ENCODE results near the gene NFKBIE.

NFKBIE gene

GRCh38 chr6:44297063-44298038, 32.0 kb upstream of the NFKBIE start:
- DNase-seq: peak; percentile 47

DNA sequence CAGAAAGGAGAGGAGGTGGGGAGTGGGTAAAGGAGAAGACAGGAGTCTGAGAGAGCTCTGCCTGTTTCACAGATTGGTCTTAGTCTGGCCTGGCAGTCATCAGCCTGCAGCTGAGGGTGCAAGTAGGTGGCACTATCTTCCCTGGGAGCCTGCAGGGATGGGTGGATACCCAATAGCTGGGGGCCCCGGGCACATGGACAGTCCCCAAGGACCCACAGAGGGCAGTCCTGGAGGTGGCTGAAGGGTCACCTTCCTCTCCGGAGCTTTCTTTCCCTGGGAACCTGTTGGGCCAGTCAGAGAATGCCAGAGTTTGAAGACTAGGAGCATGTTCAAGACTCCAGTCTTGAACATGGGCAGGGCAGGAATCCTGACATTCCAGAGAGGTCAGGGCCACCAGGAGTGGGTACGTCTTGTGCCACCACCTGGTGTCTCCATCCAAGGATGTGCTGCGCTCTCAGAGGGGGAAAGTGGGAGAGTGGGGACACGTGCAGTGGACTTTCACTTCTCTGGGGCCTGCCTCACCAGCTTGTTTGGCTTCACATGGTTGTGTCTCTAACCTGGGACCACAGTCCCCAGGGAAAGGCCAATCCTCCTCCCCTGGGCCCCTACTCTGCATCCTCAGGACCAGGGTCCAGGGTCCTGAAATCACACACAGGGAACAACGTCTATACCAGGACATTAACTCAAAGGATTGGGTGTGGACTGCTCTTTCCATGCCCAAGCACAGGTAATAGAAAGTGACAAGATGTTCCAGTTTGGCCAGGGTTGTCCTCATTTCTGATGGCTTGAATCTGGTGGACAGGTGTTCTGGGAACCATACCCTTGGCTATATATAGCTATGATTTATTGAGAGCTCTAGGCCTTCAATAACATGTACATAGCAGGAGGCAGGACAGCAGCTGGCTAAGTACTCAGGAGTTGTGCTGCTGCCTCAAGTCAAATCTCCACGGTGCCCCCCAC, 29.8 kb upstream of the NFKBIE start:
- no peak for DNase-seq

- no peak for DNase-seq
These were observed 27.5 kb upstream of the NFKBIE start for GRCh38 chr6:44292661-44293365.

- DNase-seq: no peak
These were observed 26.5 kb upstream of the NFKBIE start for GRCh38 chr6:44291841-44292240.

DNA sequence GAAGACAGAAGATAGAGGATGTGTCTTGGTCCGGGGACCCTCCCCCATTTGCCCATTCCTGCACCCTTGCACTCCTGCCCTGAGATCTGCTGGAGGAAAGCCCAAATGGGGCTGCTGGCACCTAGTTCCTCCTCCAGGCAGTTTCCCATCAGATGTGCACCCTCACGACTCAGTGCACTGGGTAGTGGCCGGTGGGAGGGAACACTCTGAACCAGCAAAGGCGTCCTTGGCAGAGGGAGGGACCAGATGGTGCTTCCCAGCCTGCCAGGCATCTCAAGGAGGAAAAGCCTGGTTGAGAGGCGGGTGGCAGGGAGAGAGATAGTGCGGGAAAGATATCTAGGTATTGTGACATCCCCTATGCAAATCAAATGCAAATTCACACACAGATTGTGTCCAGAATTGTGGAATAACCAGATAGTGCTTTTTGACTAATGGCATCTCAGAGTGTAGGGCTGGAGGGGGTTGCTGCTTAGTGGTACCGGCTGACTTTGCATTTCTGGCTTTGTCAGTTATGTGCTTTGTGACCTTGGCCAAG, 24.4 kb upstream of the NFKBIE start:
- DNase-seq: no peak

DNA sequence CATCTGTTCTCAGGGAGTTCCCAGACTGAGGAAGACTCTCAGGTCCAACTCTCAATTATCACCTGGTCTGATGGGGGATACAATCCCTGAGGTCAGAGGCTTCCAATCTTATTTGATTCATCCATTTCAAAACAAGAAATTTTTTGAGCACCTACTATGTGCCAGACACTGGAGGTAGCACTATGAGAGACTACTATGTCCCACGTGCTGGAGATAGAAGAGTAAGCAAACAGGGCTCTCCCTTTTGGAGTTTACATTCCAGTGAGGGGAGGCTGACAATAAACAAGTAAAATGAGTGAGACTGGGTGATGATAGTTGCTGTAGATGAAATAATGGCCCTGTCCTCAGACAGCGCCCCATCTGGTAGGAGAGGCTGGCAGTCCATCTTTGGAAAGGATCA, 21.4 kb upstream of the NFKBIE start:
- no peak for DNase-seq

- DNase-seq: no peak
These were observed 20.9 kb upstream of the NFKBIE start for GRCh38 chr6:44286285-44286565.

- DNase-seq: no peak
These were observed 20.4 kb upstream of the NFKBIE start for GRCh38 chr6:44285552-44286284.

GRCh38 chr6:44284867-44285266, 19.5 kb upstream of the NFKBIE start:
- DNase-seq: no peak

- DNase-seq: no peak
These were observed 18.8 kb upstream of the NFKBIE start for GRCh38 chr6:44284121-44284520.

DNA sequence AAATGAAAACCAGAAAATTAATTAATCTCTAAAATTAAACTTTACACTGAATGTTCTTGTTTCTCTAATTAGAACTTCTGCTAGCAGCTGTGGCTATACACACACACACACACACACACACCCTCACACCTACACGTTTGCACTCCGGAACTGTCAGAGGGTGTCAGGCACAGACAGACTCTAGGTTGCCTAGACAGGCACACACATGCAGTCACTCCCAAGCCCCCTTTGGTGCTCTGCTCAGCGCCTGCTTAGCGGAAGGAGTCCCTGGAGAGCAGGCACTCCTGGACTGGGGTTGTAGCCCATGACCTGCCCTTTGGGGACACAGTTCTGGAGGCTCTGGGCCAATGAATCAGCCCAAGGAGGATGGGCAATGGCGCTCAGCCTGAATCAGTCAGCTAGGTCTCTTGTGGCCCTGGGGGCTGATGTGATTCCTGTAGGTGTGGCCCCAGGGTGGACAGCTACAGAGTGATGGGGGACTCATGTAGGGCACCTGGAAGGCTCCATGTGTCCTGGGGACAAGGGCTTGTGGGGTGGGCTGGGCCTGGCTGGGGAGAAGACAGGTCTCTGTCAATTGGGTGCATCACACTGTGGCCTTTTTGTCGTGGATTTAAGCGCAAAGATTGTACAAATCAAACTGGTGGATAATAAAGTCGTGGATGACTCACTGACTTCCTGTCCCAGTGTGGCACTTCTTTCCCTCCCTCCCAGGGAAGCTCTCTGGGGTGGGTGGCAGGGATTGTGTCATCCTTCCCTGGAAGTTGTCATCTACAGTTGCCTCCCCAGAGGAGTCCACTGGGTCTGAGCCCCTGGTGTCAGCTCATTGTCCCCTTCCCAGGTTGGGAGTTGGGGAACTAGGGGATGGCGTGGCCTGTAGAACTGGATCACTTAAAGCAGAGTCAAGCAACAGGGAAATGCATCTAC, 13.7 kb upstream of the NFKBIE start:
- DNase-seq: no peak

DNA sequence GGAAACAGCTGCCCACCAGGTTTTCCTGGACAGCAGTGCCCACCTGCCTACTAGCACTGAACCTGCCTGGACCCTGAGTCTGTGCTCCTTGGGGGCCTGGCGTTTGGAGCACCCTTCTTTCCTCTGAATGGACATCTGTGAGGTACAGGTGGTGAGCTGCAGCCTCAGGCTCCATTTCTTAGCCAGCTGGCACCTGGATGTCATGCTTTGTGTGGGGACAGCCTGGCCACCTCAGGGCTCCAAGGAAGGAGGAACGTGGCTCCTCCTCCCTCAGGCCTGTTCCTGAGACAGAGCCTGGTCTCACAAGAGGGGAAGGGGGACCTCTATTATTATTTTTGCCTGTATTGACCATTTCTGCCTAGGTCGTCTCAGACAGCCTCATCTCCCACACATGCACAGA, 13.0 kb upstream of the NFKBIE start:
- no peak for DNase-seq

GRCh38 chr6:44277763-44278162, 12.4 kb upstream of the NFKBIE start:
- DNase-seq: no peak

- DNase-seq: no peak
These were observed 11.6 kb upstream of the NFKBIE start for GRCh38 chr6:44276667-44277640.

DNA sequence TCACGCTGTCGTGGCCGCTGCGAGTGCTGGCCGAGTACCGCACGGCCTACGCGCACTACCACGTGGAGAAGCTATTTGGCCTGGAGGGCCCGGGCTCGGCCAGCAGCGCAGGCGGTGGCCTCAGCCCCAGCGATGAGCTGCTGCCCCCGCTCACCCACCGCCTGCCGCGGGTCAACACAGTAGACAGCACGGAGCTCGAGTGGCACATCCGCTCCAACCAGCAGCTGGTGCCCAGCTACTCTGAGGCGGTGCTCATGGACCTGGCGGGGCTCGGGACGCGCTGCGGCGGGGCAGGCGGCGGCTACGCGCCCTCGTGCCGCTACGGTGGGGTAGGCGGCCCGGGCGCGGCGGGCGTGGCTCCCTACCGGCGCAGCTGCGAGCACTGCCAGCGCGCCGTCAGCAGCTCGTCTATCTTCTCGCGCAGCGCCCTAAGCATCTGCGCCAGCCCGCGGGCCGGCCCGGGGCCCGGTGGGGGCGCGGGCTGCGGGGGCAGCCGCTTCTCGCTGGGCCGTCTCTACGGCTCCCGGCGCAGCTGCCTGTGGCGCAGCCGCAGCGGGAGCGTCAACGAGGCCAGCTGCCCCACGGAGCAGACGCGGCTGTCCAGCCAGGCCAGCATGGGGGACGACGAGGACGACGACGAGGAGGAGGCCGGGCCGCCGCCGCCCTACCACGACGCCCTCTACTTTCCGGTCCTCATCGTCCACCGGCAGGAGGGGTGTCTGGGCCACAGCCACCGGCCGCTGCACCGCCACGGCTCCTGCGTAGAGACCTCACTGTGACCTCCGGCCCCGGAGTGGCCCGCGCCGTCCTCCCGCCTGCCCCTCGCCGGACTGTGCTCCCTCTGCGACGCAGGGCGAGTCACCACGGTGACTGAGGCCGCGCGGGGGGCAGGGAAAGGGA, 10.6 kb upstream of the NFKBIE start:
- peak; percentile 27 for DNase-seq

DNA sequence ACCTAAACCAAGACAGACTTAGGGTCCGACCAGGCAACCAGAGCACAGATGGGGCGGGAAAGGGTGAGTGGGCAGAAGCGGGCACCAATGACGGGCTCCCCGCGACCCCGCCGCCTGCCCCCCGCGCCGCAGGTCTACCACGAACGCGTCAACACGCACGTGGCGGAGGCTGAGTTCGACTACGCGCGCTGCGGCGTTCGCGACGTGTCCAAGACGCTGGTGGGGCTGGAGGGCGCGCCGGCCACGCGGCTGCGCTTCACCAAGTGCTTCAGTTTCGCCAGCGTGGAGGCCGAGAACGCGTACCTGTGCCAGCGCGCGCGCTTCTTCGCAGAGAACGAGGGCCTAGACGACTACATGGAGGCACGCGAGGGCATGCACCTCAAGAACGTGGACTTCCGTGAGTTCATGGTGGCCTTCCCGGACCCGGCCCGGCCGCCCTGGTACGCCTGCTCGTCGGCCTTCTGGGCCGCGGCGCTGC, 10.0 kb upstream of the NFKBIE start:
- no peak for DNase-seq

- no peak for DNase-seq
These were observed 8.3 kb upstream of the NFKBIE start for GRCh38 chr6:44273617-44274016.

- DNase-seq: no peak
These were observed 7.7 kb upstream of the NFKBIE start for GRCh38 chr6:44272999-44273566.

Measured in activated CD4-positive, alpha-beta T cell treated with anti-CD3 and anti-CD28 coated beads, Interleukin-10, Interleukin-2, amounts not matched to agents 100 ng/mL and 50 ng/mL, durations not matched to agents 16 hours and 8 hours (primary cell).